ENCODE data around the gene MRPL14. TPM values are rescaled to one million over a fixed set of nuclear protein-coding genes. Genes with fewer than 3 reads are reported as not detected.

MRPL14 gene
- polyA plus RNA-seq, 3 donors = 40.6 to 54.9 (median 44.4) TPM

- DNase-seq (ENCODE audit: extremely low read depth in 1 of 11, low read depth in 9 of 11, low spot score in 4 of 11) = peak in 2 of 11 donors; percentile 30 to 31
These were observed 6.0 kb upstream of the MRPL14 start for GRCh38 chr6:44133003-44133931.

GRCh38 chr6:44132476-44132875 is 5.2 kb upstream of the MRPL14 start:
- no peak for DNase-seq (ENCODE audit: extremely low read depth in 1 of 11, low read depth in 9 of 11, low spot score in 4 of 11)

- DNase-seq (ENCODE audit: extremely low read depth in 1 of 11, low read depth in 9 of 11, low spot score in 4 of 11) = no peak
These were observed 4.6 kb upstream of the MRPL14 start for GRCh38 chr6:44131892-44132291.

DNA sequence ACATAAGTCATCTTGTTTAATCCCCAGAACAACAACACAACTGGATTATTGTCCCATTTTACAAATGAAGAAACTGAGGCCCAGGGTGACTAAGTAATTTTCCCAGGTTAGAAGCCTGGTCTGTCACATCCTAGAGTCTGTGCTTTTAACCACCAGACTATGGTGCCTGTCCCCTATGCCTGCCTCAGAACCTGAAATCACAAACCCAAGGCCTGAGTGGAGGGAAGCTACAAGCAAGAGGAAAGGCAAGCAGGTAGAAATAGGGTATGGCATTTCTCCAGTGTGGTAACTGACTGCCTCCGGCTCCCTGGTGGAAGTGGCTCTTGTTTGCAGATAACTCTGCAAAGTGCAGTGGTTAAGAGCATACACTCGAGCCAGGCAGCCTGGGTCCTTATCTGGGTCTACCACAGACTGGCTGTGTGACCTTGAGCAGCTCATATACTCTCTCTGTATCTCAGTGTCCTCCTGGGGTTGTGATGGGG is 2.6 kb upstream of the MRPL14 start:
- no peak for DNase-seq (ENCODE audit: extremely low read depth in 1 of 11, low read depth in 9 of 11, low spot score in 4 of 11)

GRCh38 chr6:44128020-44128917 is 1.0 kb upstream of the MRPL14 start:
- no peak for DNase-seq (ENCODE audit: extremely low read depth in 1 of 11, low read depth in 9 of 11, low spot score in 4 of 11)

GRCh38 chr6:44126320-44127149 is 717 bp downstream of the MRPL14 start:
- peak in 6 of 11 donors; percentile 52 to 64 (median 60) for DNase-seq (ENCODE audit: extremely low read depth in 1 of 11, low read depth in 9 of 11, low spot score in 4 of 11)

- no peak for DNase-seq (ENCODE audit: extremely low read depth in 1 of 11, low read depth in 9 of 11, low spot score in 4 of 11)
These were observed 3.7 kb downstream of the MRPL14 start for GRCh38 chr6:44123544-44123943.

- DNase-seq (ENCODE audit: extremely low read depth in 1 of 11, low read depth in 9 of 11, low spot score in 4 of 11) = no peak
These were observed 4.5 kb downstream of the MRPL14 start for GRCh38 chr6:44122801-44123200.

DNA sequence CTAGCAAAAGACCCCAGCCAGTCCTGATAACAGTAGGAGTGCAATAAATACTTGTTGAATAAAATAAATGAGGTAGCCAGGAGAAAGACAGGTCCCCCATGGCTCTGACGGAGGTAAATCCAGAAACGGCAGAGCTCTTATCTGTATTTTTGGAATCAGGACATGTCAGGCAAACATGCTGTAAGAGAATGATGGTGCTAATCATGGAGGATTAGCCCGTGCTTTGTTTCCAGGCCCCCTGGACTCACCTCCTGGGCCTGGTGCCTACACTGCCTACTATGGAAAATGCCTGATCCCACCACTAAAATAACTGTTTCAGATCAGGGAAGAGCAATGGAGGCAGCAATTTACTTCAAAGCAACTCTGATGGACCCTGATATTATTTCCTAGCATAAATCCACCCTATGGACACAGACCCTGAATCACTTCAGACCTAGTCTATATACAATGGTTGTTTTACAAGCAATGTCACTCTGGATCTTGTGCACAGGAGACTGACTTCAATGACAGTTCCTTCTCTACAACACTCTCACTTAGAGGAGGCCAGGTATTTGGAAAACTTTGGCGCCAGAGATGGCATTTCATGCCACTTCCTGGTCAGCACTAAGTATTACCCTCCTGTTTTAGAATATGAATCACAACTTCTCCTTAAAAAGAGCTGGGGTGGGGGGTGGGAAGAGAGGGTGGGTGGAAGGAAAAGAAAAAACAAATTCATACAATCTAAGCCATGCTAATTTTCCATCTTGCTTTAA is 6.4 kb downstream of the MRPL14 start:
- DNase-seq (ENCODE audit: extremely low read depth in 1 of 11, low read depth in 9 of 11, low spot score in 4 of 11) = no peak

- DNase-seq (ENCODE audit: extremely low read depth in 1 of 11, low read depth in 9 of 11, low spot score in 4 of 11) = no peak
These were observed 7.5 kb downstream of the MRPL14 start for GRCh38 chr6:44119704-44120262.

DNA sequence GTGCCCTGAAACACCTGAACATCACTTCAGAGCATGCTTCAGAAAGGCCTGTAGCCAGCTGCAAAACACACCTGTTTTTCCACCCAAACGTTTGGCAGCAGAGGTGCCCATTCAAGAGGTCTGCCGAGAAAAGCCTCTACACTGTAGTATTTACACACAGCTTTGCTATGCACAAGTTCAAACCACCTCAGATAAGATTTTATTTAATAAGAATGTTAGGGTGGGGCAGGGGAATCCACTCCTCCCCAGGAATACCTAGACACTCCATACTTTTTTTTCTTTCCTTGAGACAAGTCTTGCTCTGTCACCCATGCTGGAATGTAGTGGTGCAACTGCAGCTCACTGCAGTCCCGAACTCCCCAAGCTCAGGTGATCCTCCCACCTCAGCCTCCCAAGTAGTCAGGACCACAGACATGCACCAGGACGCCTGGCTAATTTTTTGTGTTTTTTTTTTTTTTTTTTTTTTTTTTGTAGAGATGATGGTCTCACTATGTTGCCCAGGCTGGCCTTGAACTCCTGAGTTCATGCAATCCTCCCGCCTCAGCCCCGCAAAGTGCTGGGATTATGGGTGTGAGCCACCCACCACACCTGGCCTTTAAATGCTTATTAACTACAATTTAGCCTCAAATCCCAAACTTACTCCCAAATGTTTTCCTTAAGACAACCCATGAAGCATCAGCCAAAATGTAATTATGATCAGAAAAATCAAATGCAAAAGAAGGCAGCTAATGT is 9.7 kb downstream of the MRPL14 start:
- DNase-seq (ENCODE audit: extremely low read depth in 1 of 11, low read depth in 9 of 11, low spot score in 4 of 11) = no peak

GRCh38 chr6:44116641-44117382 is 10.4 kb downstream of the MRPL14 start:
- DNase-seq (ENCODE audit: extremely low read depth in 1 of 11, low read depth in 9 of 11, low spot score in 4 of 11) = no peak

- DNase-seq (ENCODE audit: extremely low read depth in 1 of 11, low read depth in 9 of 11, low spot score in 4 of 11) = no peak
These were observed 11.4 kb downstream of the MRPL14 start for GRCh38 chr6:44115866-44116265.

- DNase-seq (ENCODE audit: extremely low read depth in 1 of 11, low read depth in 9 of 11, low spot score in 4 of 11) = no peak
These were observed 13.8 kb downstream of the MRPL14 start for GRCh38 chr6:44113414-44113813.

DNA sequence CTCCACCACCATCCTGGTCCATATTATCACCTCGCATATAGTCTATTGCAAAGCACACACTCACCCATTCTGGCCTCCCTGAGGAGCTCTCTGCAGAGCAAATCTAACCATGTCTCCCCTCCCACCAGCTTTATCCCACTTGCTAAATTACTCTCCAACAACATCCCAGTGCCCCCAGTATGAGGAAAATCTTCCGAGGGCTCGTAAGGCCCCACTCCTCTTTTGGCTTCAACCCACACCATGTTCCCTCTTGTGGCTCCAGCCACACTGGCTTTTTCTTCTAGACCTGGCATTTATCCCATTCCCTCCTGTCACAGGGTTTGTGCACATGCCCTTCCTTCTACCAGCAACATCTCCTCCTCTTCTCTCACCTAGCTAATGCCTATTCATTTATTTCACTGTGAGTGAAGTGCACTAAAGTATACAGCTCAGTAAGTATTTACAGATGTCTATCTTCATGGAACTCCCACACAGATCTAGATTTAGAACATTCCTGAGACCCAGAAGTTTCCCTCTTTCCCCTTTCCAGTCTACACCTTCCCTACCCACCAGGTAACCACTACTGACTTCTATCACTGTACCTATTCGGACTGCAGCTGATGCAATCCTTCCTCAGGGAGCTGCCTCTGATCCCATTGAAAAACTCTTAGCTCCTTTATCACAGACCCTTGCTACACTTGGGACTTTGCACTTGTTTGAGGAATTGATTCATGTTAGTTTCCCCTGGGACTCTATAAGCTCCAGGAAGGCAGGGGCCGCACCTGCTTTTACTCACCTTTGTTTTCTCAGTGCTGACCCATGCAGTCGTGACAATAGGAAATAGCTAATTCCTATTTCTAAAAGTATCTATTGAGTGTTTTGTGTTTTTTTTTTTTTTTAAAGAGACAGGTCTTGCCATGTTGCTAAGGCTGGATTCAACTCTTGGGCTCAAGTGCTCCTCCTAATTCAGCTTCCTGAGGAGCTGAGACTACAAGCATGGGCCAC is 15.5 kb downstream of the MRPL14 start:
- no peak for DNase-seq (ENCODE audit: extremely low read depth in 1 of 11, low read depth in 9 of 11, low spot score in 4 of 11)

Measured in renal cortex interstitium (tissue), 11 donors.